HEK293 (cell line): ENCODE data around the gene ZNF485.
A peak's percentile ranks its signal among the peaks of the same experiment; 100 is the strongest.

Experiments used
- CTCF ChIA-PET: fragments of 350-600 bp; formaldehyde crosslinking; extraction: SDS; loops from one replicate; lab custom pipeline; 2021; ENCODE audit warnings: antibody characterized with exemption; lab: Yijun Ruan, JAX
- POLR2A ChIA-PET: fragments of 300-600 bp; formaldehyde crosslinking; extraction: SDS; loops from one replicate; lab custom pipeline; 2020; ENCODE audit warnings: antibody characterized with exemption, inconsistent platforms; lab: Yijun Ruan, JAX
- H3K27ac ChIP-seq: fragments of 200-500 bp; sonication (Bioruptor generic); 2 replicates; pipeline ENCODE4 v1.5.1; 2014; ENCODE audit warnings: low read depth, low read length, control low read depth, inconsistent platforms; ENCODE audit errors: extremely low read depth
- H3K36me3 ChIP-seq, 2 experiments: fragments of 200-500 bp in 1 of 2; sonication (Bioruptor generic) in 1 of 2; 1 replicate in 1 of 2; 2 replicates in 1 of 2; pipeline ENCODE4 v1.5.1; 2014 to 2017; ENCODE audit warnings: inconsistent platforms in 2 of 2, low read length in 2 of 2; ENCODE audit not compliant: control insufficient read depth in 2 of 2, insufficient read depth in 1 of 2
- H3K4me1 ChIP-seq: fragments of 200-500 bp; sonication (Bioruptor generic); 2 replicates; pipeline ENCODE4 v1.5.1; 2014; ENCODE audit warnings: mild to moderate bottlenecking, low read length, inconsistent platforms; ENCODE audit not compliant: control insufficient read depth, insufficient read depth
- H3K4me3 ChIP-seq: 2 replicates; pipeline ENCODE4 v1.5.1; 2011; ENCODE audit warnings: low read depth, mild to moderate bottlenecking, control low read depth, low read length, moderate library complexity
- H3K9me3 ChIP-seq: fragments of 200-500 bp; sonication (Bioruptor generic); 2 replicates; pipeline ENCODE4 v1.5.1; 2014; ENCODE audit warnings: low read depth, low read length, inconsistent platforms; ENCODE audit not compliant: control insufficient read depth, insufficient read depth
- AEBP2 ChIP-seq: fragments of 450-650 bp; formaldehyde crosslinking; IDR thresholded peaks from 2 replicates; pipeline ENCODE4 v1.5.1; 2016; ENCODE audit warnings: missing biosample characterization, missing genetic modification characterization, borderline replicate concordance
- HOXD13 ChIP-seq: sonication (generic); formaldehyde crosslinking; IDR thresholded peaks from 2 replicates; pipeline ENCODE4 v1.8.0; 2022; ENCODE audit warnings: missing genetic modification reagents, borderline replicate concordance
- KLF1 ChIP-seq: fragments of 450-650 bp; formaldehyde crosslinking; IDR thresholded peaks from 2 replicates; pipeline ENCODE4 v1.5.1; 2016; ENCODE audit warnings: missing biosample characterization, missing genetic modification characterization
- KLF16 ChIP-seq: fragments of 450-650 bp; formaldehyde crosslinking; IDR thresholded peaks from 2 replicates; pipeline ENCODE4 v1.5.1; 2017; ENCODE audit warnings: missing biosample characterization, missing genetic modification characterization
- MEIS1 ChIP-seq: sonication (generic); formaldehyde crosslinking; IDR thresholded peaks from 2 replicates; pipeline ENCODE4 v1.8.1; 2022; ENCODE audit warnings: missing genetic modification reagents, mild to moderate bottlenecking, borderline replicate concordance
- PRDM10 ChIP-seq: fragments of 450-650 bp; formaldehyde crosslinking; IDR thresholded peaks from 2 replicates; pipeline ENCODE4 v1.5.1; 2016; ENCODE audit warnings: missing biosample characterization, missing genetic modification characterization
- REPIN1 ChIP-seq: fragments of 450-650 bp; formaldehyde crosslinking; IDR thresholded peaks from 2 replicates; pipeline ENCODE4 v1.5.1; 2017; ENCODE audit warnings: missing biosample characterization, missing genetic modification characterization, low read depth
- SP3 ChIP-seq: fragments of 450-650 bp; formaldehyde crosslinking; IDR thresholded peaks from 2 replicates; pipeline ENCODE4 v1.5.1; 2016; ENCODE audit warnings: missing biosample characterization, missing genetic modification characterization
- YY2 ChIP-seq: fragments of 450-650 bp; formaldehyde crosslinking; IDR thresholded peaks from 2 replicates; pipeline ENCODE4 v1.5.1; 2016; ENCODE audit warnings: missing biosample characterization, missing genetic modification characterization
- ZBTB26 ChIP-seq: fragments of 450-650 bp; formaldehyde crosslinking; optimal IDR thresholded peaks from 2 replicates; pipeline ENCODE3; 2016; ENCODE audit warnings: missing biosample characterization, mild to moderate bottlenecking, missing genetic modification characterization
- ZNF292 ChIP-seq: fragments of 450-650 bp; formaldehyde crosslinking; IDR thresholded peaks from 2 replicates; pipeline ENCODE4 v1.5.1; 2016; ENCODE audit warnings: low read depth, missing biosample characterization, missing genetic modification characterization, borderline replicate concordance
- ZNF324 ChIP-seq: fragments of 450-650 bp; formaldehyde crosslinking; IDR thresholded peaks from 2 replicates; pipeline ENCODE4 v1.5.1; 2016; ENCODE audit warnings: missing biosample characterization, missing genetic modification characterization
- ZNF341 ChIP-seq: fragments of 450-650 bp; formaldehyde crosslinking; IDR thresholded peaks from 2 replicates; pipeline ENCODE4; 2016; ENCODE audit warnings: low read depth, missing biosample characterization, missing genetic modification characterization
- ZNF433 ChIP-seq: fragments of 450-650 bp; formaldehyde crosslinking; IDR thresholded peaks from 2 replicates; pipeline ENCODE4 v1.5.1; 2016; ENCODE audit warnings: missing biosample characterization, missing genetic modification characterization, low read depth
- ZNF658 ChIP-seq: fragments of 450-650 bp; formaldehyde crosslinking; IDR thresholded peaks from 2 replicates; pipeline ENCODE4; 2016; ENCODE audit warnings: missing biosample characterization, missing genetic modification characterization
- ZNF777 ChIP-seq: fragments of 450-650 bp; formaldehyde crosslinking; IDR thresholded peaks from 2 replicates; pipeline ENCODE4 v1.5.1; 2017; ENCODE audit warnings: missing biosample characterization, missing genetic modification characterization, borderline replicate concordance
- ZXDB ChIP-seq: fragments of 450-650 bp; formaldehyde crosslinking; IDR thresholded peaks from 2 replicates; pipeline ENCODE4 v1.5.1; 2016; ENCODE audit warnings: missing biosample characterization, missing genetic modification characterization
- TF ChIP-seq, protein P1 (sequence below): fragments of 450-650 bp; formaldehyde crosslinking; IDR thresholded peaks from 2 replicates; pipeline ENCODE4 v1.5.1; 2016; ENCODE audit warnings: missing biosample characterization, missing genetic modification characterization, borderline replicate concordance
- TF ChIP-seq, protein P2 (sequence below): fragments of 450-650 bp; formaldehyde crosslinking; IDR thresholded peaks from 2 replicates; pipeline ENCODE4 v1.5.1; 2016; ENCODE audit warnings: missing biosample characterization, missing genetic modification characterization
- TF ChIP-seq, protein P3 (sequence below): fragments of 450-650 bp; IDR thresholded peaks from 2 replicates; pipeline ENCODE4 v1.5.1; 2018; ENCODE audit warnings: missing biosample characterization, missing genetic modification characterization

Gene ZNF485

DNA sequence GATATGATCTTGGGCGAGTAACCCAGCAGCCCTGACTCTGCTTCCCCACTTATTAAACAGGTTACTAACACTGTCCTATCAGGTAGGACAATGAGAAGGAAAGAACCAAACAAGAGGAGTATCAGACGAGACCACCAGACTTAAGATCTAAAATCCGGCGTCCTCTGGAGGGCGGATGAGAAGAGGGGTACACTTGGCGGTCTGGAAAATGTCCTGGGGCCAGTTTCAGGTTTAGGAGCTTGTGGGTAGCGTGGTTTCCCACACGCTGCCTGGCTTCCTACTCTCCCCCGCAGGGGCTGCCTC is 41.8 kb downstream of the ZNF485 start:
- no peaks in the 10 kb centered on the region for H3K9me3 ChIP-seq
- ChIA-PET CTCF (interaction anchor here (0.8 kb wide), 1 partner anchor 37 kb away, joined by 3 read pairs; no protein-coding TSS in a partner anchor), POLR2A (no interaction called here)
- TF ChIP-seq, protein P1, sequence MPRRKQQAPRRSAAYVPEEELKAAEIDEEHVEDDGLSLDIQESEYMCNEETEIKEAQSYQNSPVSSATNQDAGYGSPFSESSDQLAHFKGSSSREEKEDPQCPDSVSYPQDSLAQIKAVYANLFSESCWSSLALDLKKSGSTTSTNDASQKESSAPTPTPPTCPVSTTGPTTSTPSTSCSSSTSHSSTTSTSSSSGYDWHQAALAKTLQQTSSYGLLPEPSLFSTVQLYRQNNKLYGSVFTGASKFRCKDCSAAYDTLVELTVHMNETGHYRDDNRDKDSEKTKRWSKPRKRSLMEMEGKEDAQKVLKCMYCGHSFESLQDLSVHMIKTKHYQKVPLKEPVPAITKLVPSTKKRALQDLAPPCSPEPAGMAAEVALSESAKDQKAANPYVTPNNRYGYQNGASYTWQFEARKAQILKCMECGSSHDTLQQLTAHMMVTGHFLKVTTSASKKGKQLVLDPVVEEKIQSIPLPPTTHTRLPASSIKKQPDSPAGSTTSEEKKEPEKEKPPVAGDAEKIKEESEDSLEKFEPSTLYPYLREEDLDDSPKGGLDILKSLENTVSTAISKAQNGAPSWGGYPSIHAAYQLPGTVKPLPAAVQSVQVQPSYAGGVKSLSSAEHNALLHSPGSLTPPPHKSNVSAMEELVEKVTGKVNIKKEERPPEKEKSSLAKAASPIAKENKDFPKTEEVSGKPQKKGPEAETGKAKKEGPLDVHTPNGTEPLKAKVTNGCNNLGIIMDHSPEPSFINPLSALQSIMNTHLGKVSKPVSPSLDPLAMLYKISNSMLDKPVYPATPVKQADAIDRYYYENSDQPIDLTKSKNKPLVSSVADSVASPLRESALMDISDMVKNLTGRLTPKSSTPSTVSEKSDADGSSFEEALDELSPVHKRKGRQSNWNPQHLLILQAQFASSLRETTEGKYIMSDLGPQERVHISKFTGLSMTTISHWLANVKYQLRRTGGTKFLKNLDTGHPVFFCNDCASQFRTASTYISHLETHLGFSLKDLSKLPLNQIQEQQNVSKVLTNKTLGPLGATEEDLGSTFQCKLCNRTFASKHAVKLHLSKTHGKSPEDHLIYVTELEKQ (tag by site-specific recombination), result no peak
- TF ChIP-seq PRDM10 (tag by site-specific recombination), result peak; percentile 60; the same call in 1 of the 2 replicates
- TF ChIP-seq YY2 (tag by site-specific recombination), result no peak
- TF ChIP-seq ZXDB (tag by site-specific recombination), result peak; percentile 40; the same call in 1 of the 2 replicates
- H3K4me3 ChIP-seq, result peak overlapping the region; percentile 43
- peaks cover 0 to 41% of the 10 kb centered on the region in 2 experiments; a peak in 1 of 3 replicates for H3K36me3 ChIP-seq
- H3K4me1 ChIP-seq, result no peaks in the 10 kb centered on the region
- peak overlapping the region; percentile 66 for H3K27ac ChIP-seq

DNA sequence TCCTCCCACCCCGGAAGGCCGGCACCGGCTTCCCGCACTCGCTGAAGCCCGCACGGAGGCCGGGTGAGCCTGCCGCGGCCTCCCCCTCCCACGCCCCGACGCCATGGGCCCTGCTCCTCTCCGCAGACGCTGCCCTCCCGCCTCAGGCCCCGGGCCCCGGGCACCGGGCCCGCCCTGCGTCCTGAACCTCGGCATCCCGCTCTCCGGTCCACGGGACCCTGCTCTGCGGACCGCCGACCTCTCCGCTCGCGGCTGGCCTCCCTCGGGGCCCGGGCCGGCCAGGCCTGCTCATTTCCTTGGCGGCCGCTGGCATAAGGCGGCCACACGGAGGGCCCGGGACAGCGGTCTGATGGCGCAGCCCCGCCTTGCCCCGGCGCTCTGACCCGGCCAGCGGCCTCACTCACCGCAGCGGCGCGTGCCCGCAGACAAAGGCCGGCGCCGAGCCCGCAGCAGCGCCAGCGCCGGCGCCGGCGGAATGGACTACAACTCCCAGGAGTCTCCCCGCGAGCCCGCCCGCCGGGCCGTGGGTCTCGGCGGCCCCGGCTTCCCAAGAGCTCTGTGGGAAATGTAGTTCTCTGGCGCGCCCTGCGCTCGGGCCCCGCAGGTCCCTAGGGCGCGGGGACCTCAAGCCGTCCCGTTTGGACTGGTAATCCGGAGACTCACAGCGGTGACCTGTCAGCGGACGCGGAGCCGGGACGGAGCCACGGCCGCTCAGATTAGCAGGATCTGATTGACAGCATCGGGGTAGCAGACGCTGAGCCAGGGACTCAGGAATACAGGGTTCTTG is 42.4 kb downstream of the ZNF485 start, which contains the start of gene ZNF32:
ZNF32 (minus strand) TSS at position 484 of the 787 bp plus-strand sequence. CDS start 2,748 bp downstream, outside the sequence.
- peak within 1 kb of the TSS; percentile 66 for H3K27ac ChIP-seq
- H3K4me1 ChIP-seq, result no peaks in the 10 kb centered on the region
- ChIA-PET CTCF (no interaction called here), POLR2A (interaction anchor here (1.3 kb wide), 1 partner anchor 86 kb away, joined by 3 read pairs; no protein-coding TSS in a partner anchor)
- peak within 1 kb of the TSS; percentile 43 for H3K4me3 ChIP-seq
- H3K9me3 ChIP-seq, result no peaks in the 10 kb centered on the region
- H3K36me3 ChIP-seq, result peaks cover 0 to 36% of the 10 kb centered on the region in 2 experiments; a peak in 1 of 3 replicates
- TF ChIP-seq SP3 (peak; percentile 54), REPIN1 (tag by site-specific recombination) (no peak), ZNF433 (no peak), ZNF341 (tag by site-specific recombination) (no peak), AEBP2 (tag by site-specific recombination) (no peak), ZBTB26 (tag by site-specific recombination) (peak; percentile 84), ZXDB (tag by site-specific recombination) (peak; percentile 68), ZNF777 (tag by site-specific recombination) (no peak), ZNF292 (tag by site-specific recombination) (no peak), KLF1 (tag by site-specific recombination) (no peak), ZNF324 (tag by site-specific recombination) (no peak), HOXD13 (CRISPR knock-in tag) (no peak), MEIS1 (CRISPR knock-in tag) (no peak; the same call in 1 of the 2 replicates), ZNF658 (tag by site-specific recombination) (no peak), KLF16 (no peak)
- TF ChIP-seq, protein P2, sequence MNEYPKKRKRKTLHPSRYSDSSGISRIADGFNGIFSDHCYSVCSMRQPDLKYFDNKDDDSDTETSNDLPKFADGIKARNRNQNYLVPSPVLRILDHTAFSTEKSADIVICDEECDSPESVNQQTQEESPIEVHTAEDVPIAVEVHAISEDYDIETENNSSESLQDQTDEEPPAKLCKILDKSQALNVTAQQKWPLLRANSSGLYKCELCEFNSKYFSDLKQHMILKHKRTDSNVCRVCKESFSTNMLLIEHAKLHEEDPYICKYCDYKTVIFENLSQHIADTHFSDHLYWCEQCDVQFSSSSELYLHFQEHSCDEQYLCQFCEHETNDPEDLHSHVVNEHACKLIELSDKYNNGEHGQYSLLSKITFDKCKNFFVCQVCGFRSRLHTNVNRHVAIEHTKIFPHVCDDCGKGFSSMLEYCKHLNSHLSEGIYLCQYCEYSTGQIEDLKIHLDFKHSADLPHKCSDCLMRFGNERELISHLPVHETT, result no peak
- TF ChIP-seq, protein P3, sequence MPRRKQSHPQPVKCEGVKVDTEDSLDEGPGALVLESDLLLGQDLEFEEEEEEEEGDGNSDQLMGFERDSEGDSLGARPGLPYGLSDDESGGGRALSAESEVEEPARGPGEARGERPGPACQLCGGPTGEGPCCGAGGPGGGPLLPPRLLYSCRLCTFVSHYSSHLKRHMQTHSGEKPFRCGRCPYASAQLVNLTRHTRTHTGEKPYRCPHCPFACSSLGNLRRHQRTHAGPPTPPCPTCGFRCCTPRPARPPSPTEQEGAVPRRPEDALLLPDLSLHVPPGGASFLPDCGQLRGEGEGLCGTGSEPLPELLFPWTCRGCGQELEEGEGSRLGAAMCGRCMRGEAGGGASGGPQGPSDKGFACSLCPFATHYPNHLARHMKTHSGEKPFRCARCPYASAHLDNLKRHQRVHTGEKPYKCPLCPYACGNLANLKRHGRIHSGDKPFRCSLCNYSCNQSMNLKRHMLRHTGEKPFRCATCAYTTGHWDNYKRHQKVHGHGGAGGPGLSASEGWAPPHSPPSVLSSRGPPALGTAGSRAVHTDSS (tag by site-specific recombination), result no peak
